CD4-positive, alpha-beta T cell treated with Interleukin-2 at 100 ng/mL for 4 hours (primary cell): ENCODE data around the gene FNDC7.
"Not testable (repeated sequence)": the region's sequence is repeated elsewhere in the genome, so short reads cannot be mapped to it uniquely, and the experiment has no call there.

Experiments
- DNase-seq: peaks from one replicate; pipeline ENCODE4 v3.0.0-alpha.2; 2020; ENCODE audit warnings: low spot score

FNDC7 gene, protein sequence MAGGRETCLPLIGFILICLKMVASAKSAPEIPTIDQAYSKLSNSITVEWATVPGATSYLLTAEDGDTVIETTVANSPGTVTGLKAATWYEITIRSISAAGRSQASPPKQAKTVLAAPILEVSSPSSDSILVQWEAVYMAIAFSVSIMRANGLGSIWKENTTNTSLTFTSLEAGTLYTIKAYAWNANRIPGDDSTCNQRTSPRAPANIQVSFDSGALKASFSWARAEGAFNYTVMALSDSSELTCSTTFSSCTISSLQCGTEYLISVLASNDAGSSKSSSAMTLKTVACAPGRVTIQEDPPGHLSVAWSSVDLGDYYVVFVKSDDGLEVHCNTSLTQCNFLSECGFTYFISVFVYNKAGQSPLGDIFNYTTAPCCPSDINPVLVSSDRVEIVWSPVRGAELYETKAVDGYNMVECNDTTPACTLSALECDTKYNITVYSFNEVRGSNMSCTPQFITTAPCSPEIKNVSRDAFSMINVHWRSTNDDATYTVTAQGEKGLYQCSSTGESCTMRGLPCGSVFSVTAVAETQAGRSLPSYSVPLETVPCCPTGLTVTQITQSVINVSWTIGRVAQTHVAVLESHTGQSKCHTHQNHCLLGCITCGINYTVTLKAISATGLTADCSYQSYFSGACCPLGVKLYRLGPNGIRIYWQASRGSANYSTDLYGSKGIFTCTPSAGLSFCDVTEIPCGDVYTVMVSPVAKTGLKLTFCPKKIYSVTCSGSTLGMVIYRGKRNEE

DNA sequence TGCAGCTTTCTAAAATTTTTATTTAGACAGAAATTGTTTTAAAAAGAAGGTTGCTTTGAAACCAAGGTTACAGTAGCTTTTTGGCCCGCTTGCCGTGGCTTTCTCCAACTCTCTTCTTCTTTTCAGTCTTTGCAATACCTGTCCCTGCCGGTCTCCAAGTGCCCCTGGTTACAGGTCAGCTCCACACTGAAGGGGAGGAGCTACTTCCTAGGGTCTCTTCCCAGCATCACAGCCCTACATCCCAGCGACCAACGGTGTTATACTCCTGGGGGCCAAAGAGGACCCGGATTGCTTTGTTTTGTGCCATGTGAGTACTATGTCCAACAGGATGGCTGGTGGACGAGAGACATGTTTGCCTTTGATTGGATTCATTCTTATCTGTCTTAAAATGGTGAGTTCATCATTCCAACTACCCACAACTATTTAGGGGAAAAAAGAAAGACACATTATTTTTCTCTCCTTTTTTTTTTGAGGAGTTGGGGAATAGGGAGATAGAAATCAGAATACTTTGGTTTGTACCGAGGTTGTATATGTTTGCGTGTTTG lies at the start of gene FNDC7:
FNDC7 (plus strand) TSS at position 303 of the 545 bp plus-strand sequence; CDS start at position 329, 26 bp downstream.
- DNase-seq = no peak

- DNase-seq = no peak
Measured at GRCh38 chr1:108663074-108663473, 49.6 kb upstream of the FNDC7 start.

- DNase-seq = no peak
Measured at GRCh38 chr1:108664481-108664880, 48.2 kb upstream of the FNDC7 start.

GRCh38 chr1:108665067-108665466 lies 47.6 kb upstream of the FNDC7 start:
- no peak for DNase-seq

DNA sequence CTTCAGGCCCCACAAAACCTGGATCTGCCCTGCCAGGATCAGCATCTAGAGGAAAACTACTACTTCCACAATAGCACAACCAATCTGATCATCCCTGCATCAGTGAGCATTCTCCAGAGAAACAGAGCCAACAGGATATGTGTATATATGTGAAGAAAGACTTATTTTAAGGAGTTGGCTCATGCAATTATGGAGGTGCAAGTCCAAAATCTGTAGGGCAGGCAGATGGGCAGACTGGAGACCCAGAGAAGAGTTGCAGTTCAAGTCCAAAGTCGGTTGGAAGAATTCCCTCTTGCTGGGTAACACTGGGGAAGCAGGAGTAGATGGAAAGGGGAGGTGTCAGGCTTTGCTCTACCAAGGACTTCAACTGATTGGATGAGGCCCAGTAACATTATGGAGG lies 46.9 kb upstream of the FNDC7 start:
- no peak for DNase-seq

- DNase-seq = not testable (repeated sequence)
Measured at GRCh38 chr1:108667422-108667821, 45.3 kb upstream of the FNDC7 start.

GRCh38 chr1:108668777-108669176 lies 43.9 kb upstream of the FNDC7 start:
- no peak for DNase-seq

DNA sequence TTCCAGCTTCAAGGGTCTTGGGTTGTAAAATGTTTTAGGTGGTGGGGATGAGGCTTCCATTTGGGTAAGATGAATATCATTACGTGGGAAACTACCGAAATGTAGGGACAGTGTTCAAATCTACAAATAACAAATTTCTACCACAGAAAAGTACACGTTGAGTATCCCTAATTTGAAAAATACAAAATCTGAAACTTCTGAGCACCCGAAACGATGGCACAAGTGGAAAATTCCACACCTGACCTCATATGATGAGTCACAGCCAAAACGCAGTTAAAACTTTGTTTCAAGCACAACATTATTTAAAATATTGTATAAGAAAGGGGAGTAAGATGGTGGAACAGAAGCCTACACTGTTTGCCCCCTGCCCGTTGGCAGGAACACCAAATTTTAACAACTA lies 43.0 kb upstream of the FNDC7 start:
- no peak for DNase-seq

DNA sequence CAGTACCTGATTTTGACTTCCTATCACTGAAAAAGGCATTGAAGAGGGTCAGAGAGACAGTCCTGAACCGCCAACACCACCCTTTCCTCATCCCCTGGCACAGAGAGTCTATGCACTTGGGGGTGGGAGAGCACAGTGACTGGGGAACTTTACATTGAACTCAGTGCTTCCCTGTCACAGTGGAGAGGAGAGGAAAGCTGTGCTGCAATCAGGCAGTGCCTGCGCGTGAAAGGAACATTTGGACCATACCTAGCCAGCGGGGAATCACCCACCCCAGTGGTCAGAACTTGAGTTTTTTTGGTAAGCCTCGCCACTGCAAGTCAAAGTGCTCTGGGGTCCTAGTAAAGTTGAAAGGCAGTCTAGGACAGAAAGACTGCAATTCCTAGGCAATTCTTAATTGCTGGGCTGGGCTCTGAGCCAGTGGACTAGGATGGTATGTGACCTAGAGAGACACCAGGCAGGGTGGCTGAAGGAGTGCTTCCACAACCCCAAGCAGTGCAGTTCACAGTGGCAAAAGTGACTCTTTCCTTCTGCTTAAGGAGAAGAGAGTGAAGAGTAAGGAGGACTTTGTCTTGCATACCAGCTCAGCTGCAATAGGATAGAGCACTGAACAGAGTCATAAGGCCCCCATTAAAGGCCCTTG lies 42.5 kb upstream of the FNDC7 start:
- DNase-seq = no peak

DNA sequence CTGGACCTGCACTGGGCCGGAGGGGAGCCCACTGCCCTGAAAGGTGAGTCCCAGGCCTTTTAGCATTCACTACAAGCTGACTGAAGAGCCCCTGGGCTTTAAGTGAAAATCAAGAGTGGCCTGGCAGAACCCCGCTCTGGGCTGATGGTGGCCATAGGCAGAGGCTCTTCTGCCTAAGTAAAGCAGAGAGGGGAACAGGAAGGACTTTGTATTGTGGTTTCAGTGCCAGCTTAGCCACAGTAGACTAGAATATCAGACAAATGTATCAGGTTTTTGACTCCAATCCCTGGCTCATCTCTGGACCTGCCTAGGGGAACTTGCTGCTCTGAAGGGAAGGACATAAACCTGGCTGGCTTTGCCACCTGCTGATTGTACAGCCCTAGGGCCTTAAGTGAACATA lies 41.6 kb upstream of the FNDC7 start:
- no peak for DNase-seq

- DNase-seq = no peak
Measured at GRCh38 chr1:108678706-108679105, 34.0 kb upstream of the FNDC7 start.

DNA sequence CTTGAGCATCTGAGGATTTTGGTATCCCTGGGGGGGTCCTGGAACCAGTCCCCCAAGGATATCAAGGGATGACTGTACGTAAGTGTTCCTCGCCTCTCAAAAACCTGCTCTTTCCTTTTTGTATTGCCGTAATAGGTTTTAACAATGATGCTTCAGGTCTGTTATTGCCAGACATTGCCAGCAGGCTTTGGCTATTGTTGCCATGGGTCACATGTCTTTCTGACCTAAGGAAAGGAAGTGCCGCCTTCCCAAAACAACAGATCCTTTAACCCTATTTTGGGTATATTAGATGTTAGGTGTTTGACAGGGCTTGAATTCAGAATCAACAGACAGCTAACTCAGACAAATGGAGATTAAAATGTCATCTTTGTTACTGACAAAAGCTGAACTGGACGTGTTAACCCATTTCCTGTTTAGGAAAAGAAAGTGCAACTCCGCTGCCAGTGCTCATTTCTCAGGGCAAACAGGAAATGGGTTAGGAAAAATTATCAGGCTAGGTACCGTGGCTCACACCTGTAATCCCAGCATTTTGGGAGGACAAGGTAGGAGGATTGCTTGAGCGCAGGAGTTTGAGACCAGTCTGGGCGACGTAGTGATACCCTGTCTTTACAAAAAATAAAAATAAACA lies 33.0 kb upstream of the FNDC7 start:
- DNase-seq = no peak

DNA sequence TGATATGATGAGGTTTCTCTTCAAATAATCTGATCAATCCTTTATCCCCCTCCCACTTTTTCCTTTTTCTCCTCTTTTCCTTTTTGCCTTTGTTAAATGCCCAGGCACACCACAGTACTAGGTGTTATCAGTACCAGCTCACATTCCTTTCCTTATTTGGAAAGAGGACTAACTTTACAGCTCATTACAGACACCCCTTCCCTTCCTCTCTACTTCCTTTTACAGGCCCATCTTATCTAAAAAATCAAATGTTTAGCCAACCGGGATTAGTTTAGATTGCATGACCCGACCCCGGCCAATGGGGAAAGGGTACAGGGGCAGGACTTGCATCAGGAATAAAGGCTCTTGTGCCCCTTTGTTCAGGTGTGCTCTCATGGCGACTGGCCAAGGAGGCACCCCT lies 31.0 kb upstream of the FNDC7 start:
- not testable (repeated sequence) for DNase-seq

DNA sequence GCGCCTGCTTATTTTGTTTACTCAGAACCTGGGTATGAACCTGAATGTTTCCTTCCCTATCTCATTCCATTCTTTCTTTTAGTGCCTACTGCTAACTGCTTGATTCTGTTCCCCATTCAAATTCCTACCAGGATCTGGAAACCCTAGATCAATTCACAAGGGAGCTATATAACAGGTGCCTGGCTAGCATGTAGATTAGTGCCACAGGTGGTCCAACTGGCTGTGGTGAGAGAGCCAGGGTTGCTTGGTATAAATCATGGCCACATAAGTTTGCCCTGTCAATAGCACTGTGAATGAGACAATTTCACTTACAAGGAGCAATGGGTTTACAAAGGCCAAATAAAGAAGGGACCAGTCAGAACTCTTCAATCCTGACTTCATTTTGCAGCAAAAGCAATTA lies 27.2 kb upstream of the FNDC7 start:
- DNase-seq = no peak

- no peak for DNase-seq
Measured at GRCh38 chr1:108686614-108687313, 25.9 kb upstream of the FNDC7 start.

GRCh38 chr1:108691128-108691941 lies 21.4 kb upstream of the FNDC7 start:
- DNase-seq = no peak

- peak; percentile 92 for DNase-seq
Measured at GRCh38 chr1:108691942-108692723, 20.6 kb upstream of the FNDC7 start, which contains the start of gene PRPF38B. Gene PRPF38B, plus strand, starts transcription at chr1:108692310. Its CDS starts 282 bp downstream, at chr1:108692592.

- peak; percentile 85 for DNase-seq
Measured at GRCh38 chr1:108692724-108693655, 19.7 kb upstream of the FNDC7 start.

DNA sequence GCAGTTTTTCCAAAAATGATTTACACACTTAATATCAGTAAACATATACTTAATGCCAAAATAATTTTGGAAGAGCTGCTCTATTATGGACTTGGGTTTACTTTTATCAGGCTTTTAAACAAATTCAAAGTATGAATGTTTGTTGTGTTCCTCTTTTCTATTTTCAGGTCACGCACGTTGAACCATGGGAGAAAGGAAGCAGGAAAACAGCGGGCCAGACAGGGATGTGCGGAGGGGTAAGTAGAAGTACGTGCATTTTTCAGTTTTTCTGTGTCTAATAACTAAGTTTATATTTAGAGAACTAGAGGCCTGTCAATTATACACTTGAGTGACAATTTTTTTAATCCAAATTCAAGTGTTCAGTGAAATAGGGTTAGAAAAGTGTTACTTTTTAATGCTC lies 17.2 kb upstream of the FNDC7 start:
- no peak for DNase-seq
